Tibial nerve (tissue), 3 donors: Measurements from ENCODE around the gene SMG6.
A peak's percentile ranks its signal among the peaks of the same experiment; 100 is the strongest.

ENCODE experiments used
- CTCF ChIP-seq, 5 experiments: fragments of 200-600 bp in 3 of 5; fragments of 450-650 bp in 2 of 5; sonication (generic) in 3 of 5; IDR thresholded peaks; one replicate each; pipeline ENCODE4 v1.5.1; 2016 to 2019; ENCODE audit warnings: antibody characterized with exemption in 5 of 5, mild to moderate bottlenecking in 3 of 5, moderate library complexity in 2 of 5
- POLR2A ChIP-seq, 2 donors: fragments of 450-650 bp; IDR thresholded peaks; one replicate each; pipeline ENCODE4 v1.6.1; 2017; ENCODE audit warnings: antibody characterized with exemption in 2 of 2, mild to moderate bottlenecking in 2 of 2, moderate library complexity in 2 of 2

- TF ChIP-seq CTCF (IDR thresholded peaks at IDR 0.05), result peak; percentile 32 to 78 (median 59)
- TF ChIP-seq POLR2A (IDR thresholded peaks at IDR 0.05), result peak in 1 of 2 donors; percentile 73
These were observed 261.8 kb downstream of the SMG6 start, which contains the start of gene OVCA2 for GRCh38 chr17:2041561-2042389.
